Measurements from ENCODE around the gene UBE2F.
"Not testable (repeated sequence)": the region's sequence is repeated elsewhere in the genome, so short reads cannot be mapped to it uniquely, and the experiment has no call there.

The UBE2F gene

DNA sequence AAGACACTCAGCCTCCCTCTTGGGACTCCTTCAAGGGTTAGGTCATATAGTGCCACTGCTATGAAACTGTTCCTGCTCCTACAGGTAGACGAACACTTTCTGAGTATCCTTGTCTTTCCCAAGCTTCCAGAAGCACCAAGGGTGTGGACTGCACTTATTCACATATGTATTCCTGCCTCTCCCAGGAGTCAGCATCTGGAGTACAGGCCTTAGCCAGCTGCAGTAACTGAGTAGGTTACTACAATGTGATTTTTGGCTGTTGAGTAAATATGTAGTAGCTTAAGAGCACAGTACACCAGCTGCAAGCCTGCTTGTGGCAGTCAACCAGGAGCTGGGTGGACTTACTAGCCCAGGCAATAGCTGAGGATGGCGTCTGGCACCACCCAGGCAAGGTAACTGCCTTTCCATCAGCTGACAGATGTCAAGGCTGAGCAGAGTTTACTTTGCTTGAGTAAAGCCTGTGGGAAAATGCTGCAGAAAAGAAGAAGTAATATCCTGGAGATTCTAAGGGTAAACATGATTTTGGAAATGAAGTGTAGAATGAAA, 80.0 kb downstream of the UBE2F start:
- DNase-seq (ENCODE audit: low spot score) = no peak

DNA sequence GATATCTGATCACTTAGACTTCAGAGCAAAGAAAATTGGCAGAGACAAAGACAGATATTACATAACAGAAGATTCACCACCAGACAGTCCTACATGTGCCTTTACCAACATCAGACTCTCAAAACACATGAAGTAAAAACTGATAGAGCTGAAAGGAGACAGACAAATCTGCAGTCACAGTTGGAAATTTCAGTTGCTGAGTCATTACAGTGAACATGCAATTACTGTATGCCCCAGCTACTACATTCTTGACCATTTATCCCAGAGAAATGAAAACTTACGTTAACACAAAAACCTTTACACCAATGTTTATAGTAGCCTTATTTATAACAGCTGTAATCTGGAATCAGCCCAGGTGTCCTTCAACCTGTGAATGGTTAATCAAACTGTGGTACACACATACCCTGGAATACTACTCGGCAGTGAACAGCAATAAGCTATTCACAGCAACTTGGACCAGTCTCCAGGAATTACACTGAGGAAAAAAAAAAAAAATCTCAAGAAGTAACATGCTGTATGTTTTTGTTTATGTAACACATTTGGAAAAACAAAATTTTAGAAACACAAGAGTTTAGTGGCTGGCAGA, 86.5 kb downstream of the UBE2F start:
- DNase-seq (ENCODE audit: low spot score) = no peak

DNA sequence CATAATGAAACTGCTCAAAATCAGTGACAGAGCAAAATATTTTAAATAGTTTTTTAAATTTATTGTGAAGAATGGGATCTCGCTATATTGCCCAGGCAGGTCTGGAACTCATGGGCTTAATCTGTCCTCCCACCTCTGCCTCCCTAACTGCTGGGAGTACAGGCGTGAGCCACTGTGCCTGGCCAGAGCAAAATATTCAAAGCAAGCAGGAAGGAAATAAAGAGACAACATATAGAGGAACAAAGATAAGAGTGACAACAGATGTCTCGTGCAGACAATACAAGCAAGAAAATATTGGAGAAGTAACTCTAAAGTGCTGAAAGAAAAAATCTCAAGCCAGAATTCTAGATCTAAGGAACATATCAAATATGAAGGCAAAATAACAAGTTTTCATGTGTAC, 89.0 kb downstream of the UBE2F start:
- DNase-seq (ENCODE audit: low spot score) = no peak

DNA sequence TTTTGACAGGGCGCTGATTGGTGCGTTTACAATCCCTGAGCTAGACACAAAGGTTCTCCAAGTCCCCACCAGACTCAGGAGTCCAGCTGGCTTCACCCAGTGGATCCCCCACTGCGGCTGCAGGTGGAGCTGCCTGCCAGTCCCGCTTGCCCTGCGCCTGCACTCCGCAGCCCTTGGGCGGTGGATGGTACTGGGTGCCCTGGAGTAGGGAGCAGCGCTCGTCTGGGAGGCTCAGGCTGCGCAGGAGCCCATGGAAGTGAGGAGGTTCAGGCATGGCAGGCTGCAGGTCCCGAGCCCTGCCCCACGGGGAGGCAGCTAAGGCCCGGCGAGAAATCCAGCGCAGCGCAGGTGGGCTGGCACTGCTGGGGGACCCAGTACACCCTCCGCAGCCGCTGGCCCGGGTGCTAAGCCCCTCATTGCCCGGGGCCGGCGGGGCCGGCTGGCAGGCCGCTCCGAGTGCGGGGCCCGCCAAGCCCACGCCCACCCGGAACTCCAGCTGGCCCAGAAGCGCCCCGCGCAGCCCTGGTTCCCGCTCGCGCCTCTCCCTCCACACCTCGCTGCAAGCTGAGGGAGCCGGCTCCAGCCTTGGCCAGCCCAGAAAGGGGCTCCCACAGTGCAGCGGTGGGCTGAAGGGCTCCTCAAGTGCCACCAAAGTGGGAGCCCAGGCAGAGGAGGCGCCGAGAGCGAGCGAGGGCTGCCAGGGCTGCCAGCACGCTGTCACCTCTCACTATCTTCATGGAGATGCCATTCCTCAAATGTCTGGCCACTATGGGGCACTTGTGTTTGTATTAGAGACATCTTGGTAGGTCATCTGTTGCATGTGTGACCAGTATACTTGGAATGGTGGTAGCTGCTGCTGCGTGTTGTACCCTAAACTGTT, 91.1 kb downstream of the UBE2F start:
- DNase-seq (ENCODE audit: low spot score) = not testable (repeated sequence)

DNA sequence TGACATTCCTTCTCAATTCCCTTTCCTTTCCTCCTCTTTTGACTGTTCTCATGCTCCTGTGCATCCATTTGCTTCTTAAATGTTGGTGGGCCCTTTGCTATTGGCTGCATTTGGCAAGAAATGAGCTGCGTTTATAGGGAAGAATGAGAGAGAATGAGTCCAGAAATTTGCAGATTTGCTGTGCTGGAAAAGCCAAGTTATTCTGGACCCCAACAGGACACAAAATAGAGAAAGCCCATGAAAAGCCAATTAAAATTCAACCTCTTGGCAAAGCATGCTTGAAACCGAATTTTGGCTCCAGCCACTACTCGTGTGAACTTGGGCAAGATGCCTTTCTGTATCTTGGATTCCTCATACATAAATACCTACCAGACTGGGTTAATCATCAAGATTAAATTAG, 92.7 kb downstream of the UBE2F start:
- no peak for DNase-seq (ENCODE audit: low spot score)

DNA sequence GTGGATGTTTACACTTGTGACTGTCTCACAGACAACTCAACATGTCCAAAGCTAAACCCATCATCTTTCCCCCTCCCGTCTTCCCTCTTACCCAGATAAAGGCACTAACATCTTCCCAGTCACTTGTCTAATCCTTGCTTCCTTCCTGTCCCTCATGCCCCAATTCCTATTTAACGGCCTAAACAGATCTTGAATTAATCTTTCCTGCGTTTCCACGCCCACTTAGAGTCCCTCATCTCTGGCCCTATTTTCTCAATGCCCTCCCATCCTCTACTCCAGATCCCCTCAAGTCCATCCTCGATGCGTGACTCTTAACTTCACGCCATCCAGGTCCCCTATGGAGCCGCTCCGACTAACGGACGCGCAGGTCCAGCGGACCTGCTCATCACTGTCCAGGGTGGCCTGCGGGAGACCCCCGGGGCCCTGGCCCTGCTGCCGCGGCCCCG, 93.3 kb downstream of the UBE2F start:
- no peak for DNase-seq (ENCODE audit: low spot score)

DNA sequence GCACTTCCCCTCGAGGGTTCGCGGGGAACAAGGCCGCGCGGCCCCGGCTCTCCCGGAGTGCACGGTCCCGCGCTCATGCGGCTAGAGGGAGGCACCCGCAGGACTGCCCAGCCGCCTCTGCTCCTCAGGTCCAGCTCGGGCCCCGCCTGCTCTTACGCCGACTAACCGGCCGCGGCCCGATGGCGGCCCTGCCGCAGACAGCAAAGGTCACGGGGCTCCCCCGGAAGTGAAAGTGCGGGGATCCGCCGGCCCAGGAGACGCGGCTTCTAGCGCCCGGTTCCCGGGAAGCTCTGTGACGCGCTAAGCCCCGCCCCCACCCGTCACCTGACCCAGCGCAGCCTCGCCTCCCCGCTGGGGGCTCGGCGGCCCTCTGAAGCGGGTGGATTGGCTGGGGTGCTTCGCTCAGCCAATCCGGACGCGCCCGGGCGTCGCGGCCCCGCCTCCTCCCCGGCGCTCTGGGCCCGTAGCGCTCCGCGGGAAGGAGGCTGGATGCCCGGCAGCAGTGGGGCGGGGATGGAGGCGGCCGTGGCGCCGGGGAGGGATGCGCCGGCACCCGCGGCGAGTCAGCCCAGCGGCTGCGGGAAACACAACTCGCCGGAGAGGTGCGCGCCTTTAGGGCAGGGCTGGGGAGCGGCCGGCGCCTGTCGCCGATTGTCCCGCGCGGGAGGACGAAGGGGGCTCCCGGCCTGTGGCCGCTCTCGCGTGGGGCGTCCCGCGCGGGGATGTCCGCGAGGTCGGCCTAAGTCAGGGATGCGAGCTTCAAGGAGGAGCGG, 93.9 kb downstream of the UBE2F start, which contains the start of gene SCLY:
Gene SCLY (plus strand): TSS at position 460 of the 773 bp plus-strand sequence. CDS start 54 bp downstream, at position 514.
- peak; percentile 98 for DNase-seq (ENCODE audit: low spot score)

DNA sequence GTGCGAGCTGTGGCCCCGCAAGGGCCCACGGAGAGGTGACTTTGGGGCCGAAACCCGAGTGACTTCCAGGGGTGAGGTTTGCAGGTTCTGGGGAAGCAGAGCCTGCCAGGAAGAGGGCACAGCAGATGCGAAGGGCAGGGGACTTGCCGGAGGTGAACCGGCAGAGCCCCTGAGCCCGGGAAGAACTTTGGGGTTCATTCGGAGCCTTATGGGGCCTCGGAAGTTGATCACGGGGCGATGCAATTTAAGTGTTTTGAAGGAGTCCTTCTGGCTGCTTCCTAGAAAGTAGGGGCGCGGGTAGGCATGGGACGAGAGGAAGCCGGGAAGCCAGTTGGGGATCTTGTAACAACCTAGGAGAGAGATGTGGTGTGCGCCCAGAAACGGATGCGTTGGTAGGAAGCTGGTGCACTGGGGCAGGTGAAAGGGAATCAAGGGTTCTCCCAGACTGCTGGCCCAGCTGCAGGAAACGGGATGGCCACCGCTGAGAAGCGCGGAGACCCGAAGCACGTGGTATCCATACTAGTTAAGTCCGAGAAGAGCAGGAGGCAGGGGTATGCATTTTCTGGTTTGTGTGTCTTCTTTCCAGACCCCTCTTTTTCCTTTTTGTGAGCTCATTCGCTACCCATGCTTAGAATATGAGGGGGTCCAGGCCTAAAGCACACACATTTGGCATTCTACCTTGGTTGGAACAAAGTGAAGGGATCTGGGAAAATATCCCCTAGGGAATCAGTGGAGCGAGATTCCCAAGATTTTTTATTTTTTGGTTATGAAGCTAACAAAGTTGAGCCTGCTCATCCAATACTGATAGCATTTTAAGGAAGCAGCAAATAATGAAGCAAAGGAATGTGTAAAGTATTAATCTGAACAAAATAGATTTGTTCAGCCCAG, 94.7 kb downstream of the UBE2F start:
- DNase-seq (ENCODE audit: low spot score) = peak; percentile 16

DNA sequence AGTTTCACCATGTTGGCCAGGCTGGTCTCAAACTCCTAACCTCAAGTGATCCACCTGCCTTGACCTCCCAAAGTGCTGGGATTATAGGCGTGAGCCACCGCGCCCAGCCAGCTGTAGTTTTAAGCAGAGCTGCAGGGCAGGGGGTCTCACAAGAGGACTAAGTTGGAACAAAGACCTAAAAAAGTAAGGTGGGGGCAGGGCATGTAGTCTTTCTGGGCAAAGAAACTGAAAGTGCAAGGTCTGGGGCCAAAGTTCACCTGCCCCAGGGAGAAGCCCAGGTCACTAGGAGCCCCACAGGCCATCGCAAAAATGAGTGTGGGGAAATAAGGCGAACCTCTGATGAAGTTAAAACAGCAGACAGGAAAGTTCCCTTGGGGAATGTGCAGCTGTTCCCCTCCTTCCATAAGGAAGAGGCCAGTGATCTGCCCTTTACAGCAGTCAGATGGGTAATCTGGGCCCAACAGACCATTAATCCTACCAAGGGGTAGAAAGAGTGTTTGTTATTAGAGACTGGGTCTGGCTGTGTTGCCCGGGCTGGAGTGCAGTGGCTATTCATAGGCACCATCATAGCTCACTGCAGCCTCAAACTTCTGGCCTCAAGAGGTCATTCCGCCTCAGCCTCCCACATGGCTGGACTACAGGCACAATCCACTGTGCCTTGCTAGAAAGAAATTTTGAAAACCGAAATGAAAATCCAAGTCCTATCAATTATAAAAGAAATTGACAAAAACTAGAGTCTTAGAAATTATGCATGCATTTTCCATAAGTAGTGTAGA, 96.8 kb downstream of the UBE2F start:
- no peak for DNase-seq (ENCODE audit: low spot score)

DNA sequence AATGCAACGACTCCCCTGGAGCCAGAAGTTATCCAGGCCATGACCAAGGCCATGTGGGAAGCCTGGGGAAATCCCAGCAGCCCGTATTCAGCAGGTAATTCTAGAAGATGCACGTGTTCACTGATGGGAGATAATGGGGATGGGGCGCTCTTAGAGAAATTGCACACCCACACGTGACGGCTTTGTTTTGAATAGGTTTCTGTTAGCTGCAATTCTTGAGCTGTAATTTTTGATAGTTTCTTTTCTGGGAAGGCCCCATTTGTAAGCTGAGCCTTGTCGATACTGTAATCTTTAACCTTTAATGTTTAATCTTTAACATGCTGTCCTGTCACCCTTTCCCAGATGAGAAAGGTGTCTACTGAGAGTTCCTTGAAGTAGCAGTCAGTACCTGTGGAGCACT, 97.6 kb downstream of the UBE2F start:
- DNase-seq (ENCODE audit: low spot score) = no peak

DNA sequence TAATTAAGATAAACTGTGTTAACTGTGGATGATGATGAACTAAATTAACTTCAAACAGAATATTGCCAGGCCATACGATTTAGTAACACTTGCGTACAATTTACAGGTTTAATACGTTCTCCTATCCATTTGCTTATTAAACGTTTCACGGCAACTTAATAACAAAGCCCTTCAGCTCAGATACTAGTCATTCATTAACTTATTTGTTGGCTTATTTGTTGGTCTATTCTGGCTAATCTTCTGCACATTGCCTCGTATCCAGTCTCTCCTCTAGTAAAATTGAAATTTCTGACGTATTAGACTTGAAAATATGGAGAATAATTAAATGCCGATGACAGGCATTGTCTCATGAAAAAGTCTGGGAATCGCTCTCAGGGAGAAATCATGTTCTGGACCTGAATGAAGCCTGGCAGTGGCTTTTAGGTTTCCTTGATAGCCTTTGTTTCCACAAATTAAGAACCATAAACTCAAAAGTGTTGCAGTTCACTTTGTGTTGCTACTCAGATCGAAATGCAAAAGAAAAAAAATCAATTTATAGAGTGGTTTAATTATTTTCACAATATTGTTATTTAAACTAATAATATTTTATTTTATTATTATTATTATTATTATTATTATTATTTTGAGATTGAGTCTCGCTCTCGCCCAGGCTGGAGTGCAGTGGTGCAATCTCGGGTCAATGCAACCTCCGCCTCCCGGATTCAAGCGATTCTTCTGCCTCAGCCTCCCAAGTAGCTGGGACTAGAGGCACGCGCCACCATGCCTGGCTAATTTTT, 98.4 kb downstream of the UBE2F start:
- DNase-seq (ENCODE audit: low spot score) = no peak

DNA sequence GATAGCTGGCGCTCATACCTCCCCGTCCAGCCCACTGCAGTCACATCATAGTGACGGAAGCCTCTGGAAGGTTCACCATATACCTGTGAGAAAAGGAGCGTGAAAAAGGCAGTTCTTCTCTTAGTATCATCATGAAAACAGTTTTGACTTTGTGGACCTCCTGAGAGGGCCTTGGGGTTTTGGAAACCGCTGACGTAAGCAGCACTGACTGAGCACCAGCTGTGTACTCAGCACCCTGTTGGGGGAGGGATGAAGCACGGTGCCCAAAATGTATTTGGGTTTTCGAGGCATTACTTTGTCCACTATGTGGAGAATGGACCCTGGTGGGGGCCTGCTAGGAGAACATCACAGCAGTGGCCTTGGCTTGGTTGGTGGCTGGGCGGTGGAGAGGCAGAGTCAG, 99.4 kb downstream of the UBE2F start:
- no peak for DNase-seq (ENCODE audit: low spot score)

DNA sequence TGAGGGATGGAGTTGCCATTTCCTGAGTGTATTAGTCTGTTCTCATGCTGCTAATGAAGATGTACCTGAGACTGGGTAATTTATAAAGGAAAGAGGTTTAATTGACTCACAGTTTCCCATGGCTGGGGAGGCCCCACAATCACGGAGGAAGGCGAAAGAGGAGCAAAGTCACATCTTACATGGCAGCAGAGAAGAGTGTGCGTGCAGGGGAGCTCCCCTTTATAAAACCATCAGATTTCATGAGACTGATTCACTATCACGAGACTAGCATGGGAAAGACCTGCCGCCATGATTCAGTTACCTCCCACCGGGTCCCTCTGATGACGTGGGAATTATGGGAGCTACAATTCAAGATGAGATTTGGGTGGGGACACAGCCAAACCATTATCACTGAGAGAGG, 99.9 kb downstream of the UBE2F start:
- not testable (repeated sequence) for DNase-seq (ENCODE audit: low spot score)

DNA sequence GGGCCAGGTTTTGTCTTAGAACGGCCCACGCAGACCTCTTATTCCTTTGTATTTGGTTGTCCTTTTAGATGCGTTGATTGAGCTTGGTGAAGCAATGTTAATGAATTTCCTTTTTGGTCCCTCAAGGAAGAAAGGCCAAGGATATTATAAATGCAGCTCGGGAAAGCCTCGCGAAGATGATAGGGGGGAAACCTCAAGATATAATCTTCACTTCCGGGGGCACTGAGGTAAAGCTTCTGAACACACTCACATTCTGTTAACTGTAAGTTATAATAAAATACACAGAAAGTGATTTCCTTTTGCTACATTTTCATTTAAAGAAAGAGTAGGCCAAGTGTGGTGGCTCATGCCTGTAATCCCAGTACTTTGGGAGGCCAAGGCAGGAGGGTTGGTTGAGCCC, 101.1 kb downstream of the UBE2F start:
- no peak for DNase-seq (ENCODE audit: low spot score)

DNA sequence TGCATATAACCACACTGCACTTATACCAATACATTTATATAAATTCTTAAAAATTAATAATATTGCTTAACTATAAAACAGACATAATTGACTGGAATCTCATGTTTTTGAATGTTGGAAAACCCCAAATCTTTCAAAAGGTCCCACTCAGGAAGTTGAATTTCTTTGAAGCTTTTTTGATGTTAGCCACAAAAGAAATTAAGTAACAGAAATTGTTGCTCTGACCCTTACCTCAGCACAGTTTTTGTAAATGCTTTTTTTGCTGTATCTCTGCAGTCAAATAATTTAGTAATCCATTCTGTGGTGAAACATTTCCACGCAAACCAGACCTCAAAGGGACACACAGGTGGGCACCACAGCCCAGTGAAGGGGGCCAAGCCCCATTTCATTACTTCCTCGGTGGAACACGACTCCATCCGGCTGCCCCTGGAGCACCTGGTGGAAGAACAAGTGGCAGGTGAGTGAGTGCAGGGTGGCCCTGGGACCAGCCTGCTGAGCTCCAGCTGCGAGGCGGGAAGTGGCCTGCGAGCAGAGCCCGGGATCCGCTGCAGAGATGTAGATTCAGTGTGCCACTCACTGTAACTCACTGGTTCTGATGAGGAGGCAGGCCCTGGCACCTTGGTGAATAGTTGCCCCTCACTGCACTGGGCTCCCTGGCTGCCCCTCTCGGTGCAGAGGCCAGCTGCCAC, 102.4 kb downstream of the UBE2F start:
- DNase-seq (ENCODE audit: low spot score) = peak; percentile 24

DNA sequence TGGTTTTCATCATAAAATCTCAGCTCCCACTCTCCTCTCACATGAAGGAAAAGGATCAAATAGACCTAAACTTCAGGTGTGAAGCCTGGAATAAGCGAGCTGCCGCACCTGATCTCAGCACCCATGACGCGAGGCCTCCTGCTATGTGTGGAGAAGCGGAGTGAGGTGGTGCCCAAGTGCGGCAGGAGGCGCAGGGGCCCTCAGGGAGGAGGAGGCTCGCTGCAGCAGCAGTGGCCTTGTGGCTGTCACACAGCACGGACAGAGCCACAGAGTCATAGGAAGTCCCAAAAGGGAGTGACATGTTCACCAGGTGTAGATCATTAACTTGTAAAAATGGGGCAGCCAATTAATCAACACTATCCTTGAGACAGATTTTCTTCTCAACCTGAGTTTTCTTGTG, 103.1 kb downstream of the UBE2F start:
- no peak for DNase-seq (ENCODE audit: low spot score)

DNA sequence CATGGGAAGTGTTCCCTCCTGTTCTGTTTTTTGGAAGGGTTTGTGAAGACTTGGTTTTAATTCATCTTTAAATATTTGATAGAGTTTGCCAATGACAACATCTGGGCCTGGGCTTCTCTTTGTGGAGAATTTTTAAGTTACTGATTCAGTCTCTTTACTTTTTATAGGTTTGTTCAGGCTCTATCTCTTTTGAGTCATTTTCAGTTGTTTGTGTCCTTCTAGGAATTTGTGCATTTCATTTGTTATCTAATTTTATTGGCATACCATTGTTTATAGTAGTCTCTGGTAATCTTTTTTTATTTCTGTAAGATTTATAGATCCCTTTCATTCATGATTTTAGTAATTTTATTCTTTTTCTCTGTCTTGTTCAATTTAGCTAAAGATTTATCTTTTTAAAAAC, 108.6 kb downstream of the UBE2F start:
- no peak for DNase-seq (ENCODE audit: low spot score)

DNA sequence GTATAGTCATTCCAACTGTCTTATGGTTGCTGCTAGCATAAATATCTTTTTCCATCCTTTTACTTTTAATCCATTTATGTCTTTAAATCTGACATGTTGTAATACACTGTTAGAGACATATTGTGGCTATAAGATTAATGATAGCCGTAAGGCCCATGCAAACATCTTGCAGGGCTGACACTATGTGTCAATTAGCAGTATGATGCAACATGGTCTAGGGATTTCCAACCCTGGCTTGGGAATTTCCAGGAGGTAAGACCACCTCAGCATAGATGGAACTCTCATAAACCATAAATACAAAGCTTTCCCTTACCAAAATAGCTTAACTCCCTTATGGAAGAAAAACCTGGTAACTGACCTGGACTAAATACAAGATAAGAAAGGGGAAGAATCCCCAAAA, 110.5 kb downstream of the UBE2F start:
- no peak for DNase-seq (ENCODE audit: low spot score)

DNA sequence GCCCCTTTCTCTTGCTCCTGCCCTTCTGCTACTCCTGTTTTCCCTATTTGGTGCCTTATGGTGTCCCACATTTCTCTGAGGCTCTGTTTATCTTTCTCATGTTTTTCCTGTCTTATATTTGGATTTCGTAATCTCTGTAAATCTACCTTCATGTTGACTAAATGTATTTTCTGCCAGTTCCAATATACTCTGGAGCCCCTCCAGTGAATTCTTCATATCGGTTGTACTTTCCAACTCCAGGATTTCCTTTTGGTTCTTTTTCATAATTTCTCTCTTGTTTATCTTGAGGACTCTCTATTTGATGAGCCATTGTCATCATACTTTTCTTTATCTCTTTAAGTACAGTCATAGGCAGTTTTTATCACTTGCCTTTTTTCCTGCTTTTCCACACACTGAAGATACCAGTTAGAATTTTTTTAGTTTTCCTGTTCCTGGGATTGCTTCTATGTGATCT, 113.1 kb downstream of the UBE2F start:
- no peak for DNase-seq (ENCODE audit: low spot score)

All from CD4-positive, alpha-beta T cell treated with Interleukin-6 at 100 ng/mL for 8 hours (primary cell).